ENCODE measurements around the gene TAOK3. TPM values are rescaled to one million over a fixed set of nuclear protein-coding genes. Genes with fewer than 3 reads are reported as not detected.
"Not testable (repeated sequence)": the region's sequence is repeated elsewhere in the genome, so short reads cannot be mapped to it uniquely, and the experiment has no call there.

TAOK3 gene
- total and polyA plus RNA-seq, 10 of the 15 experiments (the other 5 are each of a cell fraction or from before 2014, with no cell fraction given) = 41.3 to 131 (median 57.8) TPM

DNA sequence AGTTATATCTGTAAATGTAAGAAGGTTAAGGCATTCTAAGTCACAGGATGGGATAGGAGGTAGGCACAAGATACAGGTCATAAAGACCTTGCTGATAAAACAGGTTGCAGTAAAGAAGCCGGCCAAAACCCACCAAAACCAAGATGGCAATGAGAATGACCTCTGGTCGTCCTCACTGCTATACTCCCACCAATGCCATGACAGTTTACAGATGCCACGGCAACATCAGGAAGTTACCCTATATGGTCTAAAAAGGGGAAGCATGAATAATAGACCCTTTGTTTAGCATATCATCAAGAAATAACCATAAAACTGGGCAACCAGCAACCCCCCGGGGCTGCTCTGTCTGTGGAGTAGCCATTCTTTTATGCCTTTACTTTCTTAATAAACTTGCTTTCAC is 64.7 kb downstream of the TAOK3 start:
- CTCF ChIA-PET = interaction anchor here (0.9 to 3.4 kb wide), 9 partner anchors 25 to 126 kb away, joined by 3 to 45 read pairs (median 4); partner anchors contain the start of gene SUDS3
- H4K20me1 ChIP-seq (ENCODE audit: control insufficient read depth, insufficient read depth); H3K9me3 ChIP-seq (replicated peaks; ENCODE audit: control insufficient read depth, insufficient read depth, low read length); intact Hi-C loops (cut with micrococcal nuclease; ENCODE audit: unreplicated experiment); BruUV-seq (replicated peaks); in situ Hi-C loops (cut with MboI); H3K36me3 ChIP-seq (ENCODE audit: control insufficient read depth in 2 of 2, insufficient read depth in 2 of 2, low read length in 1 of 2); FAIRE-seq; H3K27me3 ChIP-seq (replicated peaks in 1 of 2; ENCODE audit: control insufficient read depth in 2 of 2, insufficient read depth in 2 of 2, low read length in 1 of 2): not testable (repeated sequence)
- Histone ChIP-seq H3K9ac (ENCODE audit: control insufficient read depth, insufficient read depth, low read length) (peak overlapping the region; percentile 71), H3K4me3 (0 out of 2 replicates have a peak overlapping the region, but pooled peaks have one; percentile 47), H3K4me2 (ENCODE audit: control insufficient read depth, insufficient read depth) (peak overlapping the region; percentile 95), H3K79me2 (ENCODE audit: control insufficient read depth, insufficient read depth, low read length) (peaks cover 59% of the 10 kb centered on the region), H3K4me1 (ENCODE audit: control insufficient read depth, insufficient read depth, low read length) (peaks cover 38% of the 10 kb centered on the region), H3K27ac (ENCODE audit: control insufficient read depth, insufficient read depth) (peak overlapping the region; percentile 98), H2AFZ (ENCODE audit: control insufficient read depth, low read depth, low read length) (peak overlapping the region; percentile 42)
- RAD21 ChIA-PET (ENCODE audit: unreplicated experiment) = interaction anchor here (0.9 to 3.9 kb wide), 14 partner anchors 10 to 172 kb away, joined by 3 to 48 read pairs (median 5); partner anchors contain the start of genes PEBP1, SUDS3 and TAOK3
- ATAC-seq (peak; percentile 62), DNase-seq (ENCODE audit: low read depth, low spot score) (peak; percentile 67)
- 4% methylated on average over 4 of the region's 4 CpGs for WGBS (ENCODE audit: insufficient coverage, insufficient replicate concordance, low lambda C conversion rate, missing lambda C conversion rate)
- TF ChIP-seq ATF7 (IDR thresholded peaks at IDR 0.05; ENCODE audit: low read depth) (peak; percentile 26; the same call in 1 of the 2 replicates), BMI1 (IDR thresholded peaks at IDR 0.05; ENCODE audit: borderline replicate concordance) (peak; percentile 76), ESRRA (IDR thresholded peaks at IDR 0.05; ENCODE audit: low read length) (peak; percentile 97), NR2F1 (conservative IDR thresholded peaks at IDR 0.05) (peak; percentile 83), YY1 (IDR thresholded peaks at IDR 0.05; ENCODE audit: low read depth, low read length) (peak; percentile 85; the same call in 1 of the 2 replicates), KLF5 (IDR thresholded peaks at IDR 0.05; ENCODE audit: partially characterized antibody) (peak; percentile 35), MXI1 (IDR thresholded peaks at IDR 0.05; ENCODE audit: low read depth, low read length) (0 out of 2 replicates have a peak, but pooled peaks have one; percentile 23), NR2C1 (IDR thresholded peaks at IDR 0.05) (peak; percentile 51; the same call in 1 of the 2 replicates), NFYB (IDR thresholded peaks at IDR 0.05; ENCODE audit: insufficient read depth, low read depth, low read length) (peak; percentile 44; the same call in 1 of the 2 replicates), SRF (IDR thresholded peaks at IDR 0.05; ENCODE audit: low read depth in 2 of 2, low read length in 2 of 2) (peak in 1 of 2 experiments; percentile 96; a peak in 2 of 4 replicates)
- TF ChIP-seq, protein P1, sequence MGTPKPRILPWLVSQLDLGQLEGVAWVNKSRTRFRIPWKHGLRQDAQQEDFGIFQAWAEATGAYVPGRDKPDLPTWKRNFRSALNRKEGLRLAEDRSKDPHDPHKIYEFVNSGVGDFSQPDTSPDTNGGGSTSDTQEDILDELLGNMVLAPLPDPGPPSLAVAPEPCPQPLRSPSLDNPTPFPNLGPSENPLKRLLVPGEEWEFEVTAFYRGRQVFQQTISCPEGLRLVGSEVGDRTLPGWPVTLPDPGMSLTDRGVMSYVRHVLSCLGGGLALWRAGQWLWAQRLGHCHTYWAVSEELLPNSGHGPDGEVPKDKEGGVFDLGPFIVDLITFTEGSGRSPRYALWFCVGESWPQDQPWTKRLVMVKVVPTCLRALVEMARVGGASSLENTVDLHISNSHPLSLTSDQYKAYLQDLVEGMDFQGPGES (IDR thresholded peaks at IDR 0.05) = peak; percentile 50
- TF ChIP-seq, protein P2, sequence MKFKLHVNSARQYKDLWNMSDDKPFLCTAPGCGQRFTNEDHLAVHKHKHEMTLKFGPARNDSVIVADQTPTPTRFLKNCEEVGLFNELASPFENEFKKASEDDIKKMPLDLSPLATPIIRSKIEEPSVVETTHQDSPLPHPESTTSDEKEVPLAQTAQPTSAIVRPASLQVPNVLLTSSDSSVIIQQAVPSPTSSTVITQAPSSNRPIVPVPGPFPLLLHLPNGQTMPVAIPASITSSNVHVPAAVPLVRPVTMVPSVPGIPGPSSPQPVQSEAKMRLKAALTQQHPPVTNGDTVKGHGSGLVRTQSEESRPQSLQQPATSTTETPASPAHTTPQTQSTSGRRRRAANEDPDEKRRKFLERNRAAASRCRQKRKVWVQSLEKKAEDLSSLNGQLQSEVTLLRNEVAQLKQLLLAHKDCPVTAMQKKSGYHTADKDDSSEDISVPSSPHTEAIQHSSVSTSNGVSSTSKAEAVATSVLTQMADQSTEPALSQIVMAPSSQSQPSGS (IDR thresholded peaks at IDR 0.05; ENCODE audit: low read length) = 0 out of 2 replicates have a peak, but pooled peaks have one; percentile 2
- TF ChIP-seq, protein P3, sequence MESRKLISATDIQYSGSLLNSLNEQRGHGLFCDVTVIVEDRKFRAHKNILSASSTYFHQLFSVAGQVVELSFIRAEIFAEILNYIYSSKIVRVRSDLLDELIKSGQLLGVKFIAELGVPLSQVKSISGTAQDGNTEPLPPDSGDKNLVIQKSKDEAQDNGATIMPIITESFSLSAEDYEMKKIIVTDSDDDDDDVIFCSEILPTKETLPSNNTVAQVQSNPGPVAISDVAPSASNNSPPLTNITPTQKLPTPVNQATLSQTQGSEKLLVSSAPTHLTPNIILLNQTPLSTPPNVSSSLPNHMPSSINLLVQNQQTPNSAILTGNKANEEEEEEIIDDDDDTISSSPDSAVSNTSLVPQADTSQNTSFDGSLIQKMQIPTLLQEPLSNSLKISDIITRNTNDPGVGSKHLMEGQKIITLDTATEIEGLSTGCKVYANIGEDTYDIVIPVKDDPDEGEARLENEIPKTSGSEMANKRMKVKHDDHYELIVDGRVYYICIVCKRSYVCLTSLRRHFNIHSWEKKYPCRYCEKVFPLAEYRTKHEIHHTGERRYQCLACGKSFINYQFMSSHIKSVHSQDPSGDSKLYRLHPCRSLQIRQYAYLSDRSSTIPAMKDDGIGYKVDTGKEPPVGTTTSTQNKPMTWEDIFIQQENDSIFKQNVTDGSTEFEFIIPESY (IDR thresholded peaks at IDR 0.05) = peak; percentile 56; the same call in 1 of the 2 replicates
- TF ChIP-seq, protein P4, sequence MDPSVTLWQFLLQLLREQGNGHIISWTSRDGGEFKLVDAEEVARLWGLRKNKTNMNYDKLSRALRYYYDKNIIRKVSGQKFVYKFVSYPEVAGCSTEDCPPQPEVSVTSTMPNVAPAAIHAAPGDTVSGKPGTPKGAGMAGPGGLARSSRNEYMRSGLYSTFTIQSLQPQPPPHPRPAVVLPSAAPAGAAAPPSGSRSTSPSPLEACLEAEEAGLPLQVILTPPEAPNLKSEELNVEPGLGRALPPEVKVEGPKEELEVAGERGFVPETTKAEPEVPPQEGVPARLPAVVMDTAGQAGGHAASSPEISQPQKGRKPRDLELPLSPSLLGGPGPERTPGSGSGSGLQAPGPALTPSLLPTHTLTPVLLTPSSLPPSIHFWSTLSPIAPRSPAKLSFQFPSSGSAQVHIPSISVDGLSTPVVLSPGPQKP (IDR thresholded peaks at IDR 0.05; ENCODE audit: low read depth, low read length) = peak; percentile 57; the same call in 1 of the 2 replicates
- SMC1A ChIA-PET (ENCODE audit: uncharacterized antibody, unreplicated experiment) = interaction anchor here (0.8 to 3.5 kb wide), 19 partner anchors 19 to 172 kb away, joined by 3 to 23 read pairs (median 5); partner anchors contain the start of genes PEBP1, SUDS3 and TAOK3
- POLR2A ChIA-PET = interaction anchor here (0.6 to 4.7 kb wide), 11 partner anchors 9 to 65 kb away, joined by 3 to 28 read pairs (median 4); partner anchors contain the start of gene TAOK3
